ENCODE results near the gene NR1H3.
"Not testable (repeated sequence)": the region's sequence is repeated elsewhere in the genome, so short reads cannot be mapped to it uniquely, and the experiment has no call there.

The NR1H3 gene

DNA sequence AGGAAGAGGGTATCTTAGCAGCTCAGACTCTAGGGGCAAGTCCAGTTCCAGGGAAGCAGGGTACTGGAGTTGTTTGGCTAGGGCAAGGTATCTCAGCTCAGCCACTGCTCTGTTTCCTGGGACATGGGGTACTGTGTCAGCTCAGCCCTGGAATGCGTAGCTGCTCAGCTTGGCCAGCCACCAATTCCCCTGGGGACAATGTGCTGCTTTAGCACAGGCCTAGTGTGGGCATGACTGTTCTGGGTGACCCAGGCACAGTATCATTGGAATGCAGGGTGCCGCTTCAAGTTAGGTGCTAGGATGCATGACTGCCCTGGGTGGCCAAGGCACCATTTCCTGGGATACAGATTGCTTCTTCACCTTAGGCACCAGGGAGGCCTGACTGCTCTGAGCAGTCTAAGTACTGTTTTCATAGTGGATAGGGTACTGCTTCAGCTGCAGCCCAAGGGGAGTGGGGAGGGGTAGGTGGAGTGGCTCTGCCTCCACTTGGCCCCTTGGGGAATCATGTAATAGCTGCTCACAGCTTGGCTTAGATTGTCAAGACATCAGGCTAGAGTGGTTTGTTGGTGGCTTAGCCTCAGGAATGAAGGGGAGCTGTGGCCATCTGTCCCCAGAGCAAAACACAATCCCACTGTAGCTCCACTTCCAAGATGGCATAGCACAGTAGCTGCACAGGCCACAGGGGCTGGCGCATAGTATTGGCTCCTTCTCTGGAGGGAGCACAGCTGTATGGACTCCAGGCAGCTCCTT is 48.1 kb downstream of the NR1H3 start:
- DNase-seq (ENCODE audit: low spot score), result no peak
- in situ Hi-C loops (cut with MboI; ENCODE audit: low pct_unique_long_range_greater_than_20kb, low sequenced_read_pairs, unreplicated experiment), result no loop called here
- TF ChIP-seq, protein P1, sequence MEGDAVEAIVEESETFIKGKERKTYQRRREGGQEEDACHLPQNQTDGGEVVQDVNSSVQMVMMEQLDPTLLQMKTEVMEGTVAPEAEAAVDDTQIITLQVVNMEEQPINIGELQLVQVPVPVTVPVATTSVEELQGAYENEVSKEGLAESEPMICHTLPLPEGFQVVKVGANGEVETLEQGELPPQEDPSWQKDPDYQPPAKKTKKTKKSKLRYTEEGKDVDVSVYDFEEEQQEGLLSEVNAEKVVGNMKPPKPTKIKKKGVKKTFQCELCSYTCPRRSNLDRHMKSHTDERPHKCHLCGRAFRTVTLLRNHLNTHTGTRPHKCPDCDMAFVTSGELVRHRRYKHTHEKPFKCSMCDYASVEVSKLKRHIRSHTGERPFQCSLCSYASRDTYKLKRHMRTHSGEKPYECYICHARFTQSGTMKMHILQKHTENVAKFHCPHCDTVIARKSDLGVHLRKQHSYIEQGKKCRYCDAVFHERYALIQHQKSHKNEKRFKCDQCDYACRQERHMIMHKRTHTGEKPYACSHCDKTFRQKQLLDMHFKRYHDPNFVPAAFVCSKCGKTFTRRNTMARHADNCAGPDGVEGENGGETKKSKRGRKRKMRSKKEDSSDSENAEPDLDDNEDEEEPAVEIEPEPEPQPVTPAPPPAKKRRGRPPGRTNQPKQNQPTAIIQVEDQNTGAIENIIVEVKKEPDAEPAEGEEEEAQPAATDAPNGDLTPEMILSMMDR (IDR thresholded peaks at IDR 0.05; ENCODE audit: extremely low read depth, insufficient read depth, missing control alignments), result no peak

DNA sequence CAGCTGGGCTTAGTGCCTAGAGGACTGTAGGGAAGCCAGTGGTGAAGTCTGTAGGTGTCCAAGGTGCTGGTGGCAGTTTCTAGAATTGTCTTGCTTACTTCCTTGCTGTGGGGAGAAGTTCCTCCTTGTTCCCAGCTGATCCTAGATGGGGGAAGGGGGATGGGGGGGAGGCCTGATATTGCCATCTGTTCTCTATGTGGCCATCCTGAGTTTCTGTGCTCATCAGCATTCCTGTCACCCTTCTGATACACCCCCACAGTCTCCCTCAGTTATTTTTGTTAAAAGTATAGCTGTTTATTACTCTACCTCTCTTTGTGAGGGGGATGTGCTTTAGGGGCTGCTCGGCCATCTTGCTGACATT is 48.7 kb downstream of the NR1H3 start:
- TF ChIP-seq, protein P1 (IDR thresholded peaks at IDR 0.05; ENCODE audit: extremely low read depth, insufficient read depth, missing control alignments), result no peak
- in situ Hi-C loops (cut with MboI; ENCODE audit: low pct_unique_long_range_greater_than_20kb, low sequenced_read_pairs, unreplicated experiment), result no loop called here
- no peak for DNase-seq (ENCODE audit: low spot score)

DNA sequence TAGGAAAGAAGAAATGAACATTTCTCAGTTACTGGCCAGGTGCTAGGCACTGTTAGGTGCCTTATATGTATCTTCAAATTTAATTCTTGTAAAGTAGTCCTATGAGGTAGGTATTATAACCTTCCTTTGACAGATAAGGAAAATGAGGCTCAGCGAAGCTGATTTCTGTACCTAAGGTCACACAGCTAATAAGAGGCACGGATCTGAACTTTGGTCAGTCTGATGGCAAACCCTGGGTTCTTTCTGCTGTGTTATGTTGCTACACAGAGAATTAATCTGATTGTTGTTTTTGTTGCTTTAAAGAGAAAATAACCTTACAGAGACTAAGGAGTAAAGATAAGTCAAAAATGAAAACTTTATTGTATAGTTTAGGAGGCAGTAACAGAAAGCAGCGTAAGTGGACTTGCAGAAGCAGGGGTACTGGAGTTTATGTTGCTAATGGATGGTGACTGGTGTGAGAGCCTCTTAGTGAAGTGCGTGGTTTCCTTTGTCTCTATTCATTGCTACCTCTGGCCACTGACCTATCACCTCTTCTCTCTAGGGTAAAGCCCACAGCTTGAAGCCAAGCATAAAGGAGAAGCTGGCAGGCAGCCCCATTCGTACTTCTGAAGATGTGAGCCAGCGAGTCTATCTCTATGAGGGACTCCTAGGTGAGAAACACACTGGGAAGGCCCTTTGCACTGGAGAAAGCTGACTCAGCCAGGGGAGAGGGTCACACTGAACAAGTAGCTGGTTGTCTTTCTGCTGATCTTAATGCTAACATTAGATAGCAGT is 50.4 kb downstream of the NR1H3 start:
- no peak for DNase-seq (ENCODE audit: low spot score)
- TF ChIP-seq, protein P1 (IDR thresholded peaks at IDR 0.05; ENCODE audit: extremely low read depth, insufficient read depth, missing control alignments), result no peak
- in situ Hi-C loops (cut with MboI; ENCODE audit: low pct_unique_long_range_greater_than_20kb, low sequenced_read_pairs, unreplicated experiment), result no loop called here

DNA sequence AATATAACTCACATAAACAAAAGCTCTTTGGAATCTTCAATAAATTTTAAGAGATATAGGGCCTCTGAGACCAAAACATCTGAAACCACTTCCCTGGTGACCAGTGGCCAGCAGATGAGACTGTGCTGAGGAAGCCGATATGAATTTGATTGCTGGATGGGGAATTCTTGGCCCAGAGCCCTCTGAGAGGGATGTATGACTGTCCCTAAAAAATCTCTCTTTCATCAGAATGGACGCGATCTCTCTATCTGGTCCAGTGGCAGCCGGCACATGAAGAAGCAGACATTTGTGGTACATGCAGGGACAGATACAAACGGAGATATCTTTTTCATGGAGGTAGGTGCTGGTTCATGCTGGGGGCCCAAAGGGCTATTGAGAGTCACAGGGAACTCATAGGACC is 57.2 kb downstream of the NR1H3 start:
- DNase-seq (ENCODE audit: low spot score), result no peak
- TF ChIP-seq, protein P1 (IDR thresholded peaks at IDR 0.05; ENCODE audit: extremely low read depth, insufficient read depth, missing control alignments), result no peak
- in situ Hi-C loops (cut with MboI; ENCODE audit: low pct_unique_long_range_greater_than_20kb, low sequenced_read_pairs, unreplicated experiment), result no loop called here

DNA sequence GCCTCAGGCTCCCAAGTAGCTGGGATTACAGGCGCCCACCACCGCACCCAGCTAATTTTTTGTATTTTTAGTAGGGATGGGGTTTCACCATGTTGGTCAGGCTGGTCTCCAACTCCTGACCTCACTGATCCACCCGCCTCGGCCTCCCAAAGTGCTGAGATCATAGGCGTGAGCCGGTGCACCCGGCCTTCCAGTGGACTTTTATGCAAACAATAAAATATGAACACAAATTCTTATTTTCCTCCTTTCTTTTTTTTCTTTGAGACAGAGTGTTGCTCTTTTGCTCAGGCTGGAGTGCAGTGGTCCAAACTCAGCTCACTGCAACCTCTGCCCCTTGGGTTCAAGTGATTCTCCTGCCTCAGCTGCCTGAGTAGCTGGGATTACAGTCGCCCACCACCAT is 58.7 kb downstream of the NR1H3 start:
- DNase-seq (ENCODE audit: low spot score); in situ Hi-C loops (cut with MboI; ENCODE audit: low pct_unique_long_range_greater_than_20kb, low sequenced_read_pairs, unreplicated experiment): not testable (repeated sequence)

DNA sequence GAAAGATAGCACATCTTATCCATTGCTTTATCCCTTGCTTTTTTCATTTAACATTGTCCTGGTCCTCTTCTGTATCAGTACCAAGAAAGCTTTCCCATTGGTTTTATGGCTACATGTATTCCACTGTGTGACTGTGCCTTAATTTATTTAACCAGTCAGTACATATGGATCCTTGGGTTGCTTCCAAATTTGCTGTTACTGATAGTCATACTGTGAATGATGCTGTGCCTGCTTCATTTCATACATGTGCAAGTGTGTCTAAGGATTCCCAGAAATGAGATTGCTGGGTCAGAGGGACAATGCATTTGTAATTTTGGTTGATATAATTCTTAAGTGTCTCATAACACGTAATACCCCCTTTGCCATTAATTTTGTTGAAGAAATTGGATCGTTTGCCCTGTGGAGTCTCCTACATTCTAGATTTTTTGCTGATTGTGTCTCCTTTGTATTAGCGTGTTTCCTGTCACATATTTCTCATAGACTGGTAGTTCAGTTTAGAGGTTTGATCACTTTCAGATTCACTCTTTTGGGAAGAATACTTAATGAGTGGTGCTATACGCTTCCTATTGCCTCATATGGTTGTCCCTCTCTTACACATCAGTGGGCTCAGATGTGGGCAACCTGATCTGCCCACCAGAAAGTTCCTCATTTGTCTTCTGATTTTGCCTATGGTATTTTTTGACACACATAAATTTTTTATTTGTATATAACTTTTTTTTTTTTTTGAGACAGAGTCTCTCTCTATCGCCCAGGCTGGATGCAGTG is 59.5 kb downstream of the NR1H3 start:
- no peak for DNase-seq (ENCODE audit: low spot score)
- TF ChIP-seq, protein P1 (IDR thresholded peaks at IDR 0.05; ENCODE audit: extremely low read depth, insufficient read depth, missing control alignments), result no peak
- in situ Hi-C loops (cut with MboI; ENCODE audit: low pct_unique_long_range_greater_than_20kb, low sequenced_read_pairs, unreplicated experiment), result no loop called here

Data from GM13977 (cell line).